Loucy (cell line): Measurements from ENCODE around the gene HPCAL4.

ENCODE experiments used
- H2AFZ ChIP-seq: fragments of 200-600 bp; sonication (generic); 2 replicates; pipeline ENCODE4 v1.6.0; 2016; ENCODE audit warnings: antibody characterized with exemption, mild to moderate bottlenecking, low read length, moderate library complexity
- H3F3A ChIP-seq: fragments of 200-600 bp; 2 replicates; pipeline ENCODE4 v1.6.0; 2016; ENCODE audit warnings: antibody characterized with exemption, low read depth, mild to moderate bottlenecking
- H3K27me3 ChIP-seq: fragments of 200-600 bp; sonication (generic); 2 replicates; pipeline ENCODE4 v1.6.1; 2014; ENCODE audit warnings: low read length, mild to moderate bottlenecking; ENCODE audit not compliant: insufficient read depth, poor library complexity, severe bottlenecking
- H3K36me3 ChIP-seq: fragments of 200-600 bp; sonication (generic); 2 replicates; pipeline ENCODE4 v1.6.1; 2016; ENCODE audit warnings: low read length; ENCODE audit not compliant: insufficient read depth
- H3K4me1 ChIP-seq: fragments of 200-600 bp; sonication (generic); 2 replicates; pipeline ENCODE4 v1.5.1; 2014; ENCODE audit warnings: low read length, mild to moderate bottlenecking; ENCODE audit not compliant: insufficient read depth, poor library complexity, severe bottlenecking
- H3K4me2 ChIP-seq: fragments of 200-600 bp; sonication (generic); 2 replicates; pipeline ENCODE4 v1.6.0; 2014; ENCODE audit warnings: antibody characterized with exemption, low read length, low read depth, mild to moderate bottlenecking; ENCODE audit not compliant: poor library complexity, severe bottlenecking
- H3K4me3 ChIP-seq: fragments of 200-600 bp; sonication (generic); 2 replicates; pipeline ENCODE4 v1.5.1; 2014; ENCODE audit warnings: low read length, mild to moderate bottlenecking, mixed read lengths; ENCODE audit not compliant: poor library complexity, severe bottlenecking
- H3K79me2 ChIP-seq: fragments of 200-600 bp; sonication (generic); 2 replicates; pipeline ENCODE4 v1.6.1; 2014; ENCODE audit warnings: low read length; ENCODE audit not compliant: insufficient read depth
- H3K9ac ChIP-seq: fragments of 200-600 bp; sonication (generic); 2 replicates; pipeline ENCODE4 v1.6.0; 2014; ENCODE audit warnings: mild to moderate bottlenecking, low read depth, low read length, moderate library complexity; ENCODE audit not compliant: poor library complexity, severe bottlenecking
- H3K9me2 ChIP-seq: fragments of 200-600 bp; sonication (generic); replicated peaks from 2 replicates; pipeline ENCODE4 v1.6.1; 2016; ENCODE audit warnings: low read depth, low read length, mixed read lengths
- H3K9me3 ChIP-seq: fragments of 200-600 bp; sonication (generic); 2 replicates; pipeline ENCODE4 v1.6.1; 2014; ENCODE audit warnings: mild to moderate bottlenecking, antibody characterized with exemption, low read length, low read depth; ENCODE audit not compliant: insufficient read depth
- H4K20me1 ChIP-seq: fragments of 200-600 bp; sonication (generic); 2 replicates; pipeline ENCODE4 v1.6.0; 2014; ENCODE audit warnings: antibody characterized with exemption, low read length, mild to moderate bottlenecking; ENCODE audit not compliant: insufficient read depth, poor library complexity, severe bottlenecking
- EZH2phosphoT487 ChIP-seq: fragments of 200-600 bp; IDR thresholded peaks from 2 replicates; pipeline ENCODE4 v1.6.1; 2018; ENCODE audit warnings: antibody characterized with exemption, mild to moderate bottlenecking, moderate library complexity, borderline replicate concordance
- TF ChIP-seq, protein P1 (sequence below): fragments of 200-600 bp; sonication (generic); conservative IDR thresholded peaks from 2 replicates; pipeline ENCODE4 v1.5.1; 2014; ENCODE audit warnings: mild to moderate bottlenecking, antibody characterized with exemption, low read length

HPCAL4 gene

DNA sequence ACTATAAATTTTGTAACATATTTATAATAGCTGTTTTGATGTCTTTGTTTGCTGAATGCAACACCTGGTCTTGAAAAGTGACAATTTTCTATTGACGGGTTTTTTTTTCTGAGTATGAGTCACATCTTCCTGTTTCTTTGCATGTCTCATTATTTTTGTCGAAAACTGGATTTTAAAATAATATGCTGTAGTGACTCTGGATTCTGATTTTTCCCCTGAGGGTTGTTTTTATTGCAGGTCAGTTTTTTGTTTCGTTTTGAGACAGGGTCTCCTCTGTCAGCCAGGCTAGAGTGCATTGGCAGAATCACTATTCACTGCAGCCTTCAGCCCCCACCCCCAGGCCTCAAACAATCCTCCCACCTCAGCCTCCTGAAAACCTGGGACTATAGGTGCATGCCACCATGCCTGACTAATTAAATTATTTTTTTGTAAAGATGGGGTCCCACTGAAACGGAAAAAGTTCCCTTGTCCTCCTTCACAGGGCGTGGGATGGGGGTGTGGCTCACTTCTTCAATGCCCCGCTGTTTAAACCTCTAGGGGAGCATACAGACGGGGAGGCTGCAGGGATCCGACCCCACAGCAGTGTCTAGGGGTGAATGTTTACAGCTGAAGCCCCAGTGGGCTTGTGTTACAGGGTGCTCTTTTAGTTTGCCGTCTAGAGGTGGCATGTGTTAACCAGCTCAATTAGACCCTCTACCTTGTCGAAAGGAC lies 36.1 kb upstream of the HPCAL4 start:
- no peaks in the 10 kb centered on the region for H4K20me1 ChIP-seq
- peaks cover 27% of the 10 kb centered on the region for H3K27me3 ChIP-seq
- H3K79me2 ChIP-seq: no peaks in the 10 kb centered on the region
- no peak overlapping the region for H3K4me3 ChIP-seq
- no peaks in the 10 kb centered on the region for H3K9me3 ChIP-seq
- TF ChIP-seq EZH2phosphoT487: no peak
- TF ChIP-seq, protein P1, sequence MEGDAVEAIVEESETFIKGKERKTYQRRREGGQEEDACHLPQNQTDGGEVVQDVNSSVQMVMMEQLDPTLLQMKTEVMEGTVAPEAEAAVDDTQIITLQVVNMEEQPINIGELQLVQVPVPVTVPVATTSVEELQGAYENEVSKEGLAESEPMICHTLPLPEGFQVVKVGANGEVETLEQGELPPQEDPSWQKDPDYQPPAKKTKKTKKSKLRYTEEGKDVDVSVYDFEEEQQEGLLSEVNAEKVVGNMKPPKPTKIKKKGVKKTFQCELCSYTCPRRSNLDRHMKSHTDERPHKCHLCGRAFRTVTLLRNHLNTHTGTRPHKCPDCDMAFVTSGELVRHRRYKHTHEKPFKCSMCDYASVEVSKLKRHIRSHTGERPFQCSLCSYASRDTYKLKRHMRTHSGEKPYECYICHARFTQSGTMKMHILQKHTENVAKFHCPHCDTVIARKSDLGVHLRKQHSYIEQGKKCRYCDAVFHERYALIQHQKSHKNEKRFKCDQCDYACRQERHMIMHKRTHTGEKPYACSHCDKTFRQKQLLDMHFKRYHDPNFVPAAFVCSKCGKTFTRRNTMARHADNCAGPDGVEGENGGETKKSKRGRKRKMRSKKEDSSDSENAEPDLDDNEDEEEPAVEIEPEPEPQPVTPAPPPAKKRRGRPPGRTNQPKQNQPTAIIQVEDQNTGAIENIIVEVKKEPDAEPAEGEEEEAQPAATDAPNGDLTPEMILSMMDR: no peak
- no peak overlapping the region for H2AFZ ChIP-seq
- no peaks in the 10 kb centered on the region for H3F3A ChIP-seq
- no peaks in the 10 kb centered on the region for H3K36me3 ChIP-seq
- H3K4me2 ChIP-seq: no peak overlapping the region
- H3K9ac ChIP-seq: no peak overlapping the region
- no peaks in the 10 kb centered on the region for H3K4me1 ChIP-seq
- no peaks in the 10 kb centered on the region for H3K9me2 ChIP-seq

GRCh38 chr1:39726600-39726999 lies 35.4 kb upstream of the HPCAL4 start:
- Histone ChIP-seq H3K79me2 (no peaks in the 10 kb centered on the region), H3K9me3 (no peaks in the 10 kb centered on the region), H4K20me1 (no peaks in the 10 kb centered on the region), H3K36me3 (no peaks in the 10 kb centered on the region), H3K27me3 (peaks cover 26% of the 10 kb centered on the region), H3K4me1 (no peaks in the 10 kb centered on the region), H3F3A (no peaks in the 10 kb centered on the region), H3K4me2 (no peak overlapping the region), H3K4me3 (no peak overlapping the region), H2AFZ (no peak overlapping the region), H3K9ac (no peak overlapping the region), H3K9me2 (no peaks in the 10 kb centered on the region)
- TF ChIP-seq, protein P1: no peak
- no peak for TF ChIP-seq EZH2phosphoT487

DNA sequence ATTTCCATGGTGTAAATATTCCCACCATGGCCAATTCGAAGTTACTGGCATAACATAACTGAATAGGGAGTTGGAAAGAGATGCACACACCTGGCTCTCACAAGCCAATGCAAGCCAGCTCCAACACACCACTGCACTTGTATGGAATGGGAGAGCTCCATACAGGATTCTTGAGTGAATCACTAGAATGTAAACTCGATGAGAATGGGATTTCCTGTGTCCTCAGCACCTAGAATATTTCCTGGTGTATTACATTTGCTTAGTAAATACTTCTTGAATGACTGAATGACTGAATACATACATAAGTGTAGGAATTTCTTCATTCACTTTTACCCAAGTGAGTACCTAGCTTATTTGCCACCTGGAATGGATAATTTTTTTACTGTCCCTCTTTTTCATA lies 31.3 kb upstream of the HPCAL4 start:
- Histone ChIP-seq H3K79me2 (no peaks in the 10 kb centered on the region), H3K9ac (no peak overlapping the region), H4K20me1 (no peaks in the 10 kb centered on the region), H3K4me3 (no peak overlapping the region), H3K4me1 (no peaks in the 10 kb centered on the region), H2AFZ (no peak overlapping the region), H3K9me3 (no peaks in the 10 kb centered on the region), H3F3A (no peaks in the 10 kb centered on the region), H3K9me2 (no peaks in the 10 kb centered on the region), H3K27me3 (peaks cover 14% of the 10 kb centered on the region), H3K4me2 (no peak overlapping the region), H3K36me3 (no peaks in the 10 kb centered on the region)
- TF ChIP-seq, protein P1: no peak
- no peak for TF ChIP-seq EZH2phosphoT487
